Stimulated activated CD4-positive, alpha-beta T cell treated with anti-CD3 and anti-CD28 coated beads, Interleukin-1b, Interleukin-23, amount 100 ng/mL, for 48 hours (primary cell): Measurements from ENCODE around the gene IQCE.
A peak's percentile ranks its signal among the peaks of the same experiment; 100 is the strongest.

Experiments
- DNase-seq: peaks from one replicate; pipeline ENCODE4 v3.0.0-alpha.2; 2020

IQCE gene

DNA sequence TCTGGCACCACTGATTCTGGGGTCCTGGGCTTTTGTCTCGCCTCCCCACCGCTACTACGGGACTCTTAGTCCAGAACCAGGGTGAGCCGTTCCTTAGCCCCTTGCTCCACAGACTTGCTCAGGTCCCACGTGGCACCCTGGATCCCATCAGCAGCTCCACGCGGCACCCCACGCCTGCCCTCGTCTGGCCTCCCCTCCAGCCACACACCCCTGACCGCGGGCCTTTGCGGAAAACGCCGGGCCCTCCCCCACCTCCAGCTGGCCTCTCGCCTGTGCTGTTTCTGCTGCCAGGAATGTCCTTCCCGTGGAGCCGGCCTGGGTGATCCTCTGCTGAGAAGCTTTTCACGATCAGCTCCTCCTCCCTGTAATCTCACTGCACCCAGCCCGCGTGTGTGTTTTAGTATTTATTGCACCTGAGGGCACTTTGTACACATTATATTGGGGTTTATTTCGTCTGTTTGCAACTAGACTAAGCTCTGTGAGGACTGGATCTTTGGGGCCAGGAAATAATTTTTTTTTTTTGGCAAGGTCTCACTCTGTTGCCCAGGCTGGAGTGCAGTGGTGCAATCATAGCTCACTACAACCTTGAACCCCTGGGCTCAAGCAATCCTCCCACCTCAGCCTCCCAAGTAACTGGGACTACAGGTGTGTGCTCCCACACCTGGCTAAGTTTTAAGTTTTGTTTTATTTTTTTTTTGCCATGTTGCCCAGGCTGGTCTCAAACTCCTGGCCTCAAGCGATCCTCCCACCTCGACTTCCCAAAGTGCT lies 62.5 kb downstream of the IQCE start:
- no peak for DNase-seq

DNA sequence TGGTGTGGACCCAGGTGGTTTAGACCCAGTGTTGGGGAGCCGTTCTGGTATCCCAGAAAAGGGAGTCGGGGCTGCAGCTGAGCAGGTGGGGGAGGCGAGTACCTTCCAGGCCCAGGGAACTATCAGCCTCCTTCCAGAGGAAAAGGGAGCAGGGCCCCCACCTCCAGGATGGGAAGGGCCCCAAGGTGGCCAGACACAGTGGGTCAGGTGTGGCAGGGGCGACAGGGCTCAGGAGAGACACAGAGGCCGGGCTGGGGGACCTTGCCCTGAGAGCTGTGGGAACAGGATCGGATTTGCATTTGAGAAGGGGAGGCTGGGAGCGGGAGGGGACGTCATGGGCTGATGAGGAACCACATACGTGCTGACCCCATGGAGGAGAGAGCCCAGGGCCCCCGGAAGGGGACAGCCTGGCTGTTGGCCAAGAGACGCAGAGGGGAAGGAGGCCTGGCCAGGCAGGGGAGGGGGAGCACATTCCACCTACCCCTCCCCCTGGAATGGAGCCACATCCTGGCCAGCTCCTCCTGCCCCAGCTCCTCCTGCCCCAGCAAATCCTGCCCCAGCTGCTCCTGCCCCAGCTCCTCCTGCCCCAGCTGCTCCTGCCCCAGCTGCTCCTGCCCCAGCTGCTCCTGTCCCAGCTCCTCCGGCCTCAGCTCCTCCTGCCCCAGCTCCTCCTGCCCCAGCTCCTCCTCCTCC lies 63.3 kb downstream of the IQCE start:
- no peak for DNase-seq

DNA sequence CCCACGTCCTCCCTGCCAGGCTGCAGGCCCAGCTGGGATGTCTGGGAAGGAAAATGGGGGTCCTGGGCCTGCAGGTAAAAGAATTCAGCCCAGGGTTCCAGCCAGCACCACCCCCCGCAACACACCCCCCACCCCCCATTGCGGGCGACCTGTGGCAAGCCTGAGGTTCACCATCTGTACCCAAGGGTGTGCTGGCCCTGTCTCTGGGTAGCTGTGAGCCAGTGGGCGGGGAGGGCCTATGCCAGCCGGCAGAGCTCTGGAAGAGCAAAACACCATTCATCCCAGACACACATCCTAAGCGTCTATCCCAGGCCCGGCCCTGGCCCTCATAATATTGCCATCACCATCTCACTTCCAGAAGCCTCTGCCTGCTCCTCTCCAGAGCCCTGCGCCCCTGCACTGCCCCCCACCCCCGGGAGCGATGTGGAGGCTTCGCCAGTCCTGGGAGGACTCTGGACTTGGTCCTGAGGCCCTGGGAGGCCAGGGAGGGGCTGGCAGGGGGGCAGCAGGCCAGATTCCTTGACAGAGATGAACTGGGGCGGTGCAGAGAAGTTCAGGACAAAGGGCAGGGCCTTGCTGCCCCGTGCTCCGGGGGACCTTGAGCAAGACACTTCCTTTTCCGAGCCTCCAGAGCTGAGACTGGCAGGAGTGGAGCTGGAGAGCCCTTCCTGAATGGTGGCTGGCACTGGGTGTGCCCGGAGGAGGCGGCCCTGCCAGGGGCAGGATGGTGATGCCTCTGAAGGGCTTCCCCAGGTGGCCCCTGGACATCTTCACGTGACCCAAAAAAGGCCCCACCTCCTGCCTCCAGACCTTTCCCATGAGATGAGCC lies 64.3 kb downstream of the IQCE start:
- no peak for DNase-seq

DNA sequence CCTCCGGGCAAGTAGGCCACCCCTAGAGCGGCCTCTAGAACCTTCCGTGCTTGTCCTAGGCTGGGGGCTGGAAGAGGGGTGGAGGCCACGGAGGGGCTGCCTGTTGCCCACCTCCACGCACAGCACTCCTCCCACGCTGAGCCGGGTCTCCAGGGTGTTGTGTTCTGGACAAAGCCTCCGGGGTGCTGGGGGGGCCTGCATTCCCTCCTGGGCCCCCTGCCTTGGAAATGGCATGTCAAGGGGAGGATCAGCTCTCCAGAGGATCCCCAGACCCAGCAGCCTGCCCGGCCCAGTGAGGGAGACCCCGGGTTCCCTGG lies 64.9 kb downstream of the IQCE start:
- no peak for DNase-seq

DNA sequence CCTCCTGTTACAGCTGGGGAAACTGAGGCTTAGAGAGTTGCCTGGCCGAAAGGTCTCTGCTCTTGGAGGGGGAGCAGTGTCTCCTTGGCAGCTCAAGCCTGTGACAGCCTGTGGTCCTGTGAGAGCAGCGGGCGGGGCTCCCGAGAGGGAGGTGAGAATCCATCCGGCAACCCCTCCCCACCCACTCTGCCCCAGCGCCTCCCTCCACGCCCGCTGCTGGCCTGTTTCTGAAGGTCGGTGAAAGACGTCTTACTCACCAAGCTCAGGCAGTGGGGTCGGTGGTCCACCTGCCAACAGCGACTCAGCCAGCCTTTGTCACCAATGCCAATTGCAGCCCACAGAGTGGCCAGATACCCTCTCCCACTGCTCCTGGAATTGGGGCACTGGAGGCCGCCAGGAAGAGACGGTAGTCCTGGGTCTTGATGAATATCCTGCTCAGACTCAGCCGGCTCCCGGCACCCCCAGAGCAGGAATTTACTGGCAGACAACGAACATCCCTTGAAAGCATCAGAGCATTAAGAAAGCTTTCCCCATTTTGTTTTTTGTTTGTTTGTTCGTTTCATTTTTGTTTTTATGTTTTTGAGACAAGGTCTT lies 65.6 kb downstream of the IQCE start:
- no peak for DNase-seq

DNA sequence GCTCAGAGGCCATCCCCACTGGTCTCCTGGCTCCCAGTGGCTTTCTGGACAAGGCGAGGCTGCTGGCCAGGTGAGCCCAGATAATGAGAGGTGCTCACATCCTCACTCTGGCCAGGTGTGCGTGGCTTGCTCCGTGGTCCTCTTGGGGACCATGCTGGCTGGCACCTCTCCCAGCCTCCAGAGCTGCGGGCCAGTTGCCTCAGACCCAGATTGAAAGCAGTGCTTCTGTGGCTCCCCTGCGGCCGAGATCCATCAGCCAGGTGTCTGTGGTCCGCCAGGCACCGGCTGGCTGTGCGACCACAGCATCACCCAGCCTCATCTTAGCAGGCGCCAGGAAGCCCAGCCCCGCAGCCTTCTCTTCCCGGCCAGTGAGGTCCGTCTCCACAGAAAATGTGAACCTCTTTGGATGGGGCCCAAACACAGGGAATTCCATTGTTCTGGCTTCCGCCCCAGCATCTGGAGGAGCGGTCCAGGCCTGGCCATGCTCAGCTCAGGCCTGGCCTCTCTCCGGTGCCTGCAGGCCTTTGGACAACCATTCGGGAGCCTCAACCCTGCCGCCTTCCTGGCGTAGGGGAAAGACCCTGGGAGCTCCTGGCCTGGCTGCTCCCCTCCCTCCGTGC lies 67.8 kb downstream of the IQCE start:
- DNase-seq: no peak

DNA sequence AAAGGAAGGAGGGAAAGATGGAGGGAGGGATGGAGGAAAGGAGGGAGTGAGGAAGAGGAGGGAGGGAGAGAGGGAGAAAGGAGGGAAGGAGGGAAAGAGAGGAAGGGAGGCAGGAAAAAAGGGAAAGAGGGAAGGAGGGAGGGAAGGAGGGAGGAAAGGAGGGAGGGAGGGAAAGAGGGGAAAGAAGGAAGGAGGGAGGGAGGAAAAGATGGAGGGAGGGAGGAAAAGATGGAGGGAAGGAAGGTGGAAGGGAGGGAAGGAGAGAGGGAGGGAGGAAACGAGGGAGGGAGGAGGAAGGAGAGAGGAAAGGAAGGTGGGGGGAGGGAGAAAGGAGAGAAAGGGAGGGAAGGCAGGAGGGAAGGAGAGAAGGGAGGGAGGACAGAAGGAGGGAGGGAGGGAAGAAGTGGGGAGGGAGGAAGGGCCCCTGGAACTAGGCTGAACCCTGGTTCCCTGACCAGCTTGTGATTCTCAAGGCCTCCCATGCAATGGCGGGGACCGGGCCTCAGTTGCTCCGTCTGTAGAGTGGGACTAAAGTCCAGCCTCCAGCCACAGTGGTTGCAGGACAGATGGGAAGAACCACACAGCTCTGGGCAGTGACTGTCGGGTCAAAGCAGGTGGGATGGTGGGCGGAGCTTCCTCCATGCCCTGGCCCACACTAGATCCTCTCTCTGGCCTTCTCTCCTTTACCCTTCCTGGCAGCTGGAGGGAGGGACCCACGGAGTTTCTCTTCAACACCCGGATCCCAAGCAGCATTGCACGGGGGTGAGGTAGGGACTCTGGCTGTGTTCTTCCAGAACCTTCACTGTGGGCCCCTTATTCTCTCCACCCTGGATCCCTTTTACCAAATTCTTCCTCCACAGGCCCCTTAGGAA lies 68.7 kb downstream of the IQCE start:
- no peak for DNase-seq

DNA sequence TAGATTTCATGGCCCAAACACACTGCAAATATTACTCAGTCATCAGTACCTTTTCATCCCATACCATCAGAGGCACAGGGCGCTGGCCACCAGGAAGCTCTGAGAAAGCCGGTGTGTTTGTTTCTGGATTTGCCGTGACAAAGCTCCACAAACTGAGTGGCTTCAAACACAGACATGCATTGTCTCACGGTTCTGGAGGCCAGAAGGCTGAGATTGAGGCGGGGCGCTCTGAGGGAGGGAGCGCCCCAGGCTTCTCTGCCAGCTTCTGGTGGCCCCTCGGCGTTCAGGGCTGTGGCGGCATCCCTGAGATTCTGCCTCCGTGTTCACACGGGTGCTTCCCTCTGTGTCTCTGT lies 69.3 kb downstream of the IQCE start:
- DNase-seq: no peak

DNA sequence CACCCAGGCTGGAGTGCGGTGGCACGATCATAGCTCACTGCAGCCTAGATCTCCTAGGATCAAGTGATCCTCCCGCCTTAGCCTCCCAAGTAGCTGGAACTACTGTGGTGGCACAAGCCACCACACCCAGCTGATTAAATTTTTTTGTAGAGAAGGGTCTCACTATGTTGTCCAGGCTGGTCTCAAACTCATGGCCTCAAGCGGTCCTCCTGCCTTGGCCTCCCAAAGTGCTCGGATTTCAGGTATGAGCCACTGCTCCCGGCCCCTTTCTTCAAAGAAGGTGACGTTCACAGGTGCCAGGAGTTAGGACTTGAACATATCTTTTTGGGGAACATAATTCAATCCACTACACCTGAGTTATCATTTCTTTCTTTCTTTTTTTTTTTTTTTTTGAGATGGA lies 70.1 kb downstream of the IQCE start:
- DNase-seq: no peak

DNA sequence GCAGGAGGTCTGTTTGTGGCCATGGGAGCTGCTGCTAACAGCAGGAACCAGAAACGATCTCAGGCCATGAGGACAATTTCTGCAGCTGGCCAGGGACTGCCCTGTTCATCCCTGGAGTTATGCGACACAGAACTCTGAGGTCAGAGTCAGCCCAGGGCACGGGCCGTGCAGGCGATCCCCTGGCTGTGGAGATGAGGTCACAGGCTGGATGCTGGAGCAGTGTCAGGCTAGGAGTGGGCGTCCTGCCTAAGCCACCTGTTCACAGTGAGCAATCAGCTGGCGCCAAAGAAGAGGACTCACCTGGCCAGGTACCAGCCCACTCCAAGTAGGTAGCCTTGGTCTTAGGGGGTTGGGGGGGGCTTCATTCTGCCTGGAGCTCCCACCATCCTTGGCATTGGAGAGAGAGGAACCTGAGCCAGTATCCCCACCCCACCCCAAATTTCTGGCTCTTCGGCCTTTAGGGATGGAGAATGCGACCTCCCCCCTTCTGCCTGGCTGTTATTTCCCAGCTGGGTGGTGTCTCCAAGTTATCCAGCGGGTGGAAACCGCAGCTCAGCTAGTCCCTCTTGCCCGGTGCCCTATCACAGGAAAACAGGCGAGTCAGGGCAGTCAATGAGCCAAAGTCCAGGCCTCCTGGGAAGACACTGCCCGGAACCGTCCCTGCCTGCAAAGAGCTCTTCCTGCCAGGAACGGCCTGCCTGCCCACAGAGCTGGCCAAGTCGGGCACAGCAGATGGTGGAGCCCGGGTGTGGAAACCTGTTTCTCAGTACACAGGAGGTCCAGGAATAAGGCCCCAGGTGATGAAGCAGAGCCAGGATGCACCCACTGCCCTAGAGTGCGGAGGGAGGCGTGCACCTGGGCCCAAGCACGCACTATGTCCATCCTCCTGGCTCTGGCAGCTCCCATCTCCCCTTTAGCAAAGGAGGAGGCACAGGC lies 71.2 kb downstream of the IQCE start:
- no peak for DNase-seq

DNA sequence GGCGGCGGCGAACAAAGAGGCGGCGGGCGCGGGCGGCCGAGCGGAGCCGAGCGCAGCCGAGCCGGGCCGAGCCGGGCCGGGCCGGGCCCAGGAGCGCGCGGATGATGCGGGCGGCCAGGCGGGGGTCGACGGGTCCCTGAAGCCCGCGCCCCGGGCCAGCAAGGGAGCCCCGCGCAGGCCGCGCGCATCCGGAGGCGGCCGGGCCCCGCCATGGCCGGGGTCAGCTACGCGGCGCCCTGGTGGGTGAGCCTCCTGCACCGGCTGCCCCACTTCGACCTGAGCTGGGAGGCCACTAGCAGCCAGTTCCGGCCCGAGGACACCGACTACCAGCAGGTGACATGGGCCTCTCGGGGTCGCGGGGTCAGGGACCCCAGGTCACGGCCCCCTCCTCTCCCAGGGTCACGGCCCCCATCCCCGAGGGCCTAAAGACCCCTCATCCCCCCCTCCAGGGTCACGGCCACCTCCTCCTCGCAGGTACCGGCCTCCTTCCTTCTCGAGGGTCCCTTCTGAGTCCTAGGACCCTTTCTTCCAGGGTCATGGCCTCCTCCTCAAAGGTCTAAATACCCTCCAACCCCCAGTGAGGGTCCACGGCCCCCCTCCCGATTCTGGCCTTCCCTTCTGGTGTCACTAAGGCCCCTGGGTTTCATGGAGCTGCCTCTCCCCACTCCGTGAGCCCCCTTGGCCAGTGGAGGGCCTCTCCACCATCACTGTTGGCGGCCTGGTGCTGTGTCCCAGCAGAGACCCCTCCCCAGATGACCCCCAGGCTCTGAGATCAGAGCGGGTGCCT lies 73.4 kb downstream of the IQCE start, which contains the start of gene TTYH3:
TTYH3 (plus strand) TSS at position 41 of the 787 bp plus-strand sequence; CDS start at position 211, 170 bp downstream.
- no peak for DNase-seq

DNA sequence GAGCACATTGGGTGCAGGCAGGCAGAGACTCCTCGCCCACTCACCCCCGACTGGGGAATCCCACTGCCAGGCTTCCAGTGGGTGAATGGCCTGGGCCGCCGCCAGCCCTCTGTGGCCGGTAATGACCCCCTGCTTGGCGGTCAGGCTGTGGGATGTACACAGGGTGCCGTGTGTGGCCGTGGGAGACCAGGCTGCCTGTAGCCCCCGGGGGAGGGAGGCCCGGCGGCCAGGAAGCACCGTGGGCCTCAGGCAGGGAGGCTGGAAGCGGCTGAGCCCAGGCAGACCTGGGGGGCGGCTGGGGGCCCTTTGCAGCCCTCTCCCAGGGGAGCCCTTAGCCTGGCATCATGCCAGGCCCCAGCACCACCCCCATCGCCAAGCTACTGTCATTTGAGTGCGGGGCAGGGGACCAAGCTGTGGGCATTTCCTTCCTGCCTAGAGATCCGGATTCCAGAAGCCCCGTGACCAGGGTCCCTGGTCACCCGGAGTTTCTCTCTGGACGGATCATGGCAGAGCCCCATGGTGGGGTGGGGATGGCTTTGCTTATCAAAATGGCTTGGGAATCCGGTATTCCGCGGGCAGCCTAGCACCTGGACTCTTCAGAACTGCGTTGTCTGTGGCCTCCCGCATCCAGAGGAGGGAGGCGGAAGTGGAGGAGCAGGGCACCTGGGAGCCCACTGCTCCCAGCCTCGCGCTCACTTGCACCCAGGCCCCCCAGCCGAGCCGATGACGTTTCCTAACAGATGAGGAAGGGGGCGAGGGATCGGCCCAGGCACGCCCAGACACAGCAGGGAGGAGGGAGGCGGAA lies 74.2 kb downstream of the IQCE start:
- peak; percentile 48 for DNase-seq

DNA sequence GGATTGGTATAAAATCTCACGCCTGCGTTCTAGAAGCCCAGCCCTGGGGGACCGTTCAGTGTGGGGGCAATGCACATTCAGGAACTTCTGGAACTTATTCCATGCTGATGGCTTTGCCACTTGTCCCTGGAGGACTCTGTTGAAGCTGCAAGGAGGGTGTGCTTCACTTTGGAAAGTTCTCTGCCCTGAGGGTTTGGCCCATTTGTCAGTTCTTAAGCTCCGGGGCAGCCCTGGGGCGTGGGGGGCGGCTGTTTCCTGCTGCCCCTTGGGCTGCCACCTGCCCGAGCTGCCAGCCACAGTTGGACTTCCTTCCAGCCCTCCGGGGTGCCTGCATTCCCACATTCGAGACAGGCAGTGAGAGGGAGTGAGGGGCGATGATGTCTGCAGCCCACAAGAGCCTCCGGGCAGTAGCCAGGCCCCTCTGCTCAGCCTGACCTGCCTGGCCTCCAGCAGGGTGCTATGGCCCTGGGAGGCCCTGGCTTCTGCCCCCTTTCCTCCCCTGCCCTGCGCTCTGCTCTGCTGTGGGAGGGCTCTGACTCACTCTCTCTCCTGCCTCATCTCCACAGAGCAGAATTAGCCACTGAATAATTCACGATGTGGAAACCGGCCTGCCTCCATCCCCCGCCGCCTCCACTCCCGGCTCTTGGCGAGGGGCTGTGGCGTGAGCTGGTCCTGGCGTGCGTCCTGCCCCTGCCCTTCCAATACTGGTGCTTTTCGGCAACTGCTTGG lies 74.9 kb downstream of the IQCE start:
- peak; percentile 47 for DNase-seq

DNA sequence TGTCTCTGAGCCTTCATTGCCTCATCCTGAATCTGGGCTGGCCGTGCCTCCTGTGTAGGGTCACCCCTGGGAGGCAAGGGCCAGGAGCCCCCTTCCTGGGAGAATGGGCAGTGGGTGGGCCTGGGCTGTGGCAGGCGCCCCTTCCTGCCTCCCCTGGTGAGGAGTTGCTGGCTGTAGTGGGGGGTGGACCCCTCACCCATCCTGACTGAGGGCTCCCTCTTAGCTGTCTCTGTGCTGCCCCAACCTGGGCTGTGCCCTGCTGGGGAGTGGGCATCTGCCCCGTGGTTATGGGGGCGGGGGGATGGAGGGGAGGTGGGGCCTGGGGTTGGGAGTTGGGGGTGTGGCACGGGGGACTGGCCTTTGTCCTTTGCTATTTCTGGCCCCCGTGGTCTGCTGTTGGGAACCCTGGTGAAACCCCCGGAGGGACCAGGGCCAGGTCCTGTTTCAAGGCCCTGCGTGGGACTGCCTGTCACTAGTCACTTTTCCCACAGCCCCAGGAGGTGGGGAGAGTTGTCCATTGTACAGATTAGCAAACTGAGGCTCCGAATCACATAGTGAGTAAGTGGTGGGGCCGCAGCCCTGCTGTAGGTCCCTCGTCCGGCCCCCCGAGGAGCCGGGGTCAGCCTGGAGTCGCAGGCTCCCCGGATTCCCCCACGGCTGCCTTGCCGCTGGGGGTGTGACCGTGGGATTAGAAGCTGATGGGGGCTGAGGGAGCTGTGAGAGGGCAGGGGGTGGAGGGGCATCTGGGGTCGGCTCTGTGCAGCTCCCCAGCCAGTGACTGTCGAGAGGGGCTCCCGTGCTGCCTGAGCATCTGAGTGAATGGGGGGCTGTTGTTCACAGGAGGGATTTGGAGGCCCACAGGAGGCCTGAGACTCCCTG lies 75.7 kb downstream of the IQCE start:
- DNase-seq: no peak

DNA sequence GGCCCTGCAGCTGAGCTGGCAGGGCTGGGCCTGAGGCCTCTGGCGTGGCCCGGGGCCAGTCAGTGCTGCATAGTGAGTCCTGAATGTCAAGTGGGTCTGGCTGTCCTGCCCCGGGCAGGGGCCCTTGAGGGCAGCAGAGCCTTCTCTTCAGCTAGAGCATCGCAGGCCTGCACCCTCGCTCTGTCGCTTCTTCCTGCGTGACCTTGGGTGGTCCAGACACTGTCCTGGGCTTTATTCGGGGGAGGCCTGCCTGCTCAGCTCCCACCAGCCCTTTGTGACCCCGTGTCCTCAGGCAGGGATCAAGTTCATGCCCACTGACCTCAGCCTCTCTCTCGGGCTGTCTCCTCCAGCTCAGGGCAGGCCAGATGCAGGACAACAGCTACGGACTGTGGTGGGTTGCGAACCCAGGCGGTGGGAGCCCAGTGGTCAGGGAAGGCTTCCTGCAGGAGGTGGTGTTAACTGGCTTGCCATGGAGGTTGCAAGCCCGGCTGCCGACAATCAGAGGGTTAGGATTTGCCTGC lies 76.4 kb downstream of the IQCE start:
- no peak for DNase-seq

DNA sequence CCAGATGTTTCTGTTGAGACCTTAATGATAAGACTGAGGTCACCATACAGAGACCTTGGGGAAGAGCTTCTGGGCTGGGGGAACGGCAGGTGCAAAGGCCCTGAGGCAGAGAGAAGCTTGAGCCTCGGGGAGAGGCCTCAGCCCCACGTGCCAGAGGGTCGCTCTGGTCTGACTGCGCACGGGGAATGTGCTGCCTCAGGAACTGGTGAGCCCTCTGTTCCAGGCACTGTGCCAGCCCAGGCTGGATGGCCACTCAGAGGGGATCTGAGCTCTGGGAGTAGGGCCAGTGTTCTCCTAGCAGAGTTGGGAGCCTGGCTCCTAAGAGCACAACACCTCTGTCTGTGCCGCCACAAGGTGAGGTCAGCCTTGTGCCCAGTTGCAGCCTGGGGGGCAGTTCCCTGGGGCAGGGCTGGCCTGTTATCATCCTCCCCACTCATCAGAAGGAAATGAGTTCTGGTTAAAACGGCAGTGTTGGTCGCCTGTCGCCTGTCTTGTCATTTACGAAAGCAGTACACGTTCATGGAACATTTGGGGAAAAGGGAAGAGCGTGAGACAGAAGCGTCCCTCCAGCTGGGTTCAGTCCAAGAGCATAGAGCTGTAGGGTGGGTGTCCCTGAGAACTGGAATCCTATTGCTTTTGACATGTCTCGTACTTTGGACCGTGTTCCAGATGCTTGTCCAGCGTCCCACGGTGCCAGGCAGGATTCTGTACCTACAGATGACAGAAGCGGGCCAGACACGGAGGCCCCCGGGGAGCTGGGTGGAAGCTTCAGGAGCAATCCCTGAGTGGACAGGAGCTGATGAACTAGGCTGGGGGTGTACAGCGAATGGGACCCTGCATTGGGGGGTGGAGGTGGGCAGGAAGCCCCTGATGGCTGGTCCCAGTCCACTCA lies 77.3 kb downstream of the IQCE start:
- no peak for DNase-seq
